GM19455 (cell line): ENCODE results near the gene RASL10A.

Source experiments
- ATAC-seq: cut with Tn5 transposase; IDR thresholded peaks from one replicate; pipeline ENCODE4 v1.9.1; 2021; ENCODE audit not compliant: unreplicated experiment

Gene RASL10A

DNA sequence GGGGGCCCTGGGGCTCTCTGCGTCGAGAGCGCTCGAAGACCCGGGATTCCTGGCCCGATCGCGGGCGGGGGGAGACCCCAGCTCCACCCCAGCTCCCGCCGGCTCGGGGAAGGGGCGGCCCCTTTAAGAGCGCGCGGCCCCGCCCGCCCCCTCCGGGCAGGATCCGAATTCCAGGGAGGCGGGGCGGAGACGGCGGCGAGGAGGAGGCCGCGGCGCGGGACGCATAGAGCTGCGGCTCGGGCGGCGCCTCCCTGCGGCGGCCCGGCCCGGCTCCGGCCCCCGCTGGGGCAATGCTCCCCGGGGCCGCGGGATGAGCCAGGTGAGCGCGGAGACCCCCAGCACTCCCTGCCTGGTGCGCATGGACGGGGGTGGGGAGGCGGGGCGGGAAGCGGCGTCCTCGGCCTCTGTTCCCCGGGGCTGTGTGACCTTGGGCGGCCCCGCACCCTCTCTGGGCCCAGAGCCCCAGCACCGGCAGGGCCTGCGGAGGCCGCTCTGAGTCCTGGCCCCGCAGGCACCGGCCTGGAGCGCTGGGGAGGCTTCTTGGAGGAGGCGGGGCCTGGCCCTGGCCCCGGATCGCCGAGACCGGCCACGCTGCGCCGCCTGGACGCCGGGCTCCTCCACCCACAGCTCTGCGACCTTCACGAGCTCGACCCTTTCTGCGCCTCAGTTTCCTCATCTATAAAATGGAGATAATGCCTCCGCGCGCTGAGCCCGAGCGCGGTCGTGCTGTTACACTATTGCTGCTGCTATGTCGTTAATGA is 8.5 kb downstream of the RASL10A start:
- no peak for ATAC-seq

DNA sequence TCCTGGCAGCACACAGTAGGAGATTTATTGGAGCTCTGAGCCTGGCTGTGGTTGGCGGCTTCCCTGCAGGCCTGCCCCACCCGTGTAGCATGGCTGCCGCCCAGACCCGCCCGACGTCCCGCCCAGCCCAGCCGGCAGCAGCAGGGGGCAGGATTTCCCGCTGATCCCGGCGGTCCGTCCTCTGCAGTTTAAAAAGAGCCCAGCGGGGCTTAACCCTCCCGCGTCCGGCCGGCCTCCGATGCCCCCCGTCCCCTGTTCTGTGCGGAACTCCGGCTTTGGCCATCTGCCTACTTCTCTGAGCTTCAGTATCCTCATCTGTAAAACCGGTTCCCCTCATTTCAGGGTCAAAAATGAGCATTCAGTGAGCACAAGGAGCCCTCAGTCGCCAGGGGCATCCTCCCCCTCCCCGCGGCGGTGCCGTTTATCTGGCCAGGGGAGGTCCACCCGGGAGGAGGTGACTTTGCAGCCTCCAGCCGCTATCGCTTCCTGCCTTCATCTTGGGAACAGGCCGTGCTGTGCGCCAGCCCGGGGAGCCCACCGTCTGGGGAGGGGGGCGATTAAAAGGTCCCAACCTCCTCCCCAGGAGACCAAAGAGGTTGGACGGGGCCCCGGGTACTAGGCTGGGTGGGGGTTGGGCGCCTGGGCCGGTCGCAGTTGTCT is 9.2 kb downstream of the RASL10A start, which contains the start of gene GAS2L1:
TSS of gene GAS2L1 (plus strand) at position 476 of the 660 bp plus-strand sequence. CDS start 1,456 bp downstream, outside the sequence.
- ATAC-seq = no peak

DNA sequence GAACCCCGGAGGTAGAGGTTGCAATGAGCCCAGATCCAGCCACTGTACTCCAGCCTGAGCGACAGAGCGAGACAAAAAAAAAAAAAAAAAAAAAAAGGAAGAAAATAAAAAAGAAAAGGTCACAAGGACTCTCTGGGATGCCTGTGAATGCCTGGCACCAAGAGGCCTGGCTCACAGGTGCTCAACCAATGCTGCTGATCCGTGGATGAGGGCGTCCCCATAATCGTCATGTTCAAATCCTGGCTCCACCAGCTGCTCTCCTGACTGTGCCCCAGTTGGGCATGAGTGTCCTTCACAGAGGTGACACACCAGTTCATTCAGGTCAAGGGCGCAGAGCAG is 9.7 kb downstream of the RASL10A start:
- ATAC-seq = no peak

DNA sequence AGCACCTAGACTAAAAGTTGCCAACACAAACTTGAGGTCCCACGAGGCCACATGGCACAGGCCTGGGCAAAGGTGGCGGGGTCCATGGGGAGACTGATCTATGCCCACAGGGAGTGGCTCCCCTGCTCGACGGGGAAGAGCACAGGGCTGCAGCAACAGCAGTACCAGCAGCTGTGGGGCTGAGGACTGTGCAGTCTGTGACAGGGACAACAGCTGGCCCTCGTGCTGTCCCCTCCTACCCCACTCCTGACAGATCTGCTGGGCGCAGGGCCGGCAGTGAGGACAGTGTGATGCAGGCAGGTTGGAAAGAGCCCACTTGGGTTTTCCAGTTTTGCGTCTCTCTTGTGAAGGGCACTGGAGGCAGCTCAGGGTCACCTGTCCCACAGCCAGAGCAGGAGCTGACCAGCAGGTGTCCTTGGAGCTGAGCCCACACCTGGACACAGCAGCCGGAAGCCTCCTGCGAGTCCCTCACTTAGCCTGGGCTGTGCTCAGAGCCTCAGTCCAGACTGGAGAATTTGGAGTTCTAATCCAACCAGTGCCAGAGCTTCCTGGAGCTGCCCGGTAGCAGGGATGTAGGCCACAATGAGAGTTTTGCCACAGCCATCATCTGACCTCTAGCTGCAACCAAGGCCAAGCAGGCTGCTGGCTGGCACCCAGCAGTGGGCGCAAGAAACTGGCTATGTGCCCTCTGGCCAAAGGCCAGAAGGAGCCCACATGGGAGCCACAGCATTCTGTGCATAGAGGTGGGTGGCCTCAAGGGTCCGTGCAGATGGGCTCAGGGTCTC is 12.6 kb downstream of the RASL10A start:
- no peak for ATAC-seq

DNA sequence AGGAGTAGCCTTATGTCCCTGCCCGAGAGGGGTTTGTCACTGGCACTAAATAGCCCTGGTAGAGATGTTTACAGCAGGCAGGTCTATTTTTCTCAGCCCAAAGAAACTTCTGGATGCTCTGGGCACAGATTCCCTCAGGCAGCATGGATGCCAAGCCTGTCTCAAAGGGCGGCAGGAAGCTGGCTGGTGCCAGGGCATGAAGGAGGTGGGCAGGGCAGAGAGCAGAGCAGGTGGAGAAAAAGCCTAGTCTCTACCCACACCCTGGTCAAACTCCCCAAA is 13.2 kb downstream of the RASL10A start:
- ATAC-seq = no peak

DNA sequence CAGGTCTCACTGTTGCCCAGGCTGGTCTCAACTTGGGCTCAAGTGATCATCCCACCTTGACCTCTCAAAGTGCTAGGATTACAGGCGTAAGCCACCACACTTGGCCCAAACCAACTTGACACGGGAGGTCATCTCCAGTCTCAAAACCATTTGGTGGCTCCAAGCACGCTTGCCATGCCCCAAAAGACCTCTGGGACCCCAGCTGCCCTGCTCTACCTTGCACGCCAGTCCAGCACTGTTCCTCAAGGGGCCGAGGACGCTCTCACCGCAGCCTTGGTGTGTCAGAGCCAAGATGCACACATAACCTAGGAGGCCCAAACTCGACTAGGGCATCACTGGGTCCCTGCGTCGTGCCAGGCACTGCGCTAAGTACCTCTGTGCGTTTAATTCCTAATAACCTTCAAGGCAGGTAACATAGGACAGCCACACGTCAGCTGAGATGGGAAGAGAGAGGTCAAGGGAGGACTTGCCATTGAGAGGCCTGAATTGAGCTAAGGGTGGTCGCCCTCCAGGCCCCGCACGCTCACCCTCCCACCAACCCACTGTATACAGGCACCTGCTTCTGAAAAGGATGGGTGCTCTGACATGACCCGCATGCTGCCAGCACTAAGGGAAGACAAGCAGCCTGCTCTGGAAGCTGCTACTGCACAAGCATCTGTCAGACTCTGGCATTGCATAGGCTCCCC is 13.6 kb downstream of the RASL10A start:
- ATAC-seq = no peak

DNA sequence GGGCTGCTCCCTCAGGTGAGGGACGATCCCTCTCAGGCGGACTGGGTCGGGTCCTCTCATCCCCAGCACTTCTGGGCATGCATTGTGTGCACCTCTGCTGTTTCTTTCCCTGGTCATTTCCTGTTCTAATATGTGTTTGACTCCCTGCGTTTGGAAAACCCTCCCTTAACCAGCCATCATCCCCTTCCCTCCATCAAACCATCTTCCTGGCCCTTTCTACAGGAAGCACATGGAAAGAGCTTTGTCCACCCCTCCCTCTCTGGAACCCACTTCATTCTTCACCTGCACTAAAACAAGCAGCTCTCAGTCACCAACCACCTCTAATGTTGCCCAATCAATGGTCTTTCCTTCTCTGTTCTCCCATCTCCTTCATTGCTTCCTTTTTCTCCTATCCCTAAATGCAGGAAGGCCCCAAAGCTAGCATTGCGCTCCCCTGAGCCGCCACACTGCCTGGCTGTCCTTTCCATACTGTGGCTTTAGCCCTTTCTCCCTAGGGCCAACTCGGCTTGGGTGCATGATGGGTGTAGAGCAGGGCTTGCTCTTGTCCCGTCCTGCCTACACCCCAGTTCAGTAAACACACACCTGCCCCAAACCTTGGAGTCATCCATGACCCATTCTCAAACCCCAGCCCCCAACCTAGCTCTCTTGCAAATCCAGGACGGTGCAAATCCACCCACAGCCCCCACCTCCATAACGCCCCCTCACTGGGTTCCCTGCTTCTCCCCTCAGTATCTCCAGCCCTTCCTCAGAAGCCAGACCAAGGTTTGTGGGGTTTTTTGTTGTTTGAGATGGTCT is 14.5 kb downstream of the RASL10A start:
- ATAC-seq = no peak

DNA sequence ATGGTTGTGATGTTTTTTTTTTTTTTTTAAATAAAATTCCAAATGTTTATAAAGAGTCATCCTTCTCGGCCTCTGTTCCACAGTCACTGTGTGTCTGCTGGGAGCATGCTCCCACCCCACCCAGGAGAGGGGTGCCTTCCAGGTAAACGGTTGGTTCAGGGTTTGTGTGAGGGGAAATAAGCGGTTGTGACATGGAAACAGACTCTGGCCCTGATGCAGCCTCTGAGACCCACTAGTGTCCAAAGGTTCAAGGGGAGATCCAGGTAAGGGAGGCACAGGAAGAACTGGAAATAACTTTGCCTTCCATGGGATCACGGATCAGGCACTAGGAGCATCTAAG is 15.1 kb downstream of the RASL10A start:
- no peak for ATAC-seq

DNA sequence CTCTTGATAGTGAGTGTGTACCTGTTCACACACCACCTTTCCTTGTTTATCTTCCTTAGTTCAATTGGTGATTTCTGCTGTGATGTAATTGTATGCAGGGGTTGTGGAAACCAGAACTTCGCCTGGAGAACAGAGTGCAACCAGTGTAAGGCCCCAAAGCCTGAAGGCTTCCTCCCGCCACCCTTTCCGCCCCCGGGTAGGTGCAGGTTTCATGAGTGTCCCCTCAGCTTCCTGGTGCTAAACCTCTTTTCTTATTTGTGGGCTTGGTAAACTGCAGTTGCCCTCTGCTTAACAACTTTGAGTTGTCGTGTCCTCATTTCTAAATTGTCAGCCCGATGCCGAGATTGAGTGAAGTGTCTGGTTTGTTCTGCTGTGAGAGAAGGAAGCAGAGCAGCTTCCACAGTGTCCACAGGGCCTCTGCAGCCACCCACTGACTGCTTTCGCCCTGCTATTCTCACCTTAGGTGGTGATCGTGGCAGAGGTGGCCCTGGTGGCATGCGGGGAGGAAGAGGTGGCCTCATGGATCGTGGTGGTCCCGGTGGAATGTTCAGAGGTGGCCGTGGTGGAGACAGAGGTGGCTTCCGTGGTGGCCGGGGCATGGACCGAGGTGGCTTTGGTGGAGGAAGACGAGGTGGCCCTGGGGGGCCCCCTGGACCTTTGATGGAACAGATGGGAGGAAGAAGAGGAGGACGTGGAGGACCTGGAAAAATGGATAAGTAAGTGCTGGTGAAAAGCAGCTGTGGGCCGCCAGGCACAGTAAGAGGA is 16.2 kb downstream of the RASL10A start:
- ATAC-seq = no peak

DNA sequence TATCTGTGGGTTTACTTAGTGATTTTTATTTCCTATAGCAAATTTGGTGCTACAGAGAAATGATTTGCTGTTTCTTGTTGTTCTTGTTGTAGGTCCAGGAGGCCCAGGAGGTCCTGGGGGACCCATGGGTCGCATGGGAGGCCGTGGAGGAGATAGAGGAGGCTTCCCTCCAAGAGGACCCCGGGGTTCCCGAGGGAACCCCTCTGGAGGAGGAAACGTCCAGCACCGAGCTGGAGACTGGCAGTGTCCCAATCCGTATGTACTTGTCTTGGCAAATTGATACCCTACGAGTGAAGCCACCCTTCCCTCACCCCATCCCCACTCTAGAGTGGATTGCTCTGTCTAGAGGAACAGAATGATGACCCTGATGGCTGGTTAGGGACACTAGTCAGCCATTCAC is 16.9 kb downstream of the RASL10A start:
- no peak for ATAC-seq

DNA sequence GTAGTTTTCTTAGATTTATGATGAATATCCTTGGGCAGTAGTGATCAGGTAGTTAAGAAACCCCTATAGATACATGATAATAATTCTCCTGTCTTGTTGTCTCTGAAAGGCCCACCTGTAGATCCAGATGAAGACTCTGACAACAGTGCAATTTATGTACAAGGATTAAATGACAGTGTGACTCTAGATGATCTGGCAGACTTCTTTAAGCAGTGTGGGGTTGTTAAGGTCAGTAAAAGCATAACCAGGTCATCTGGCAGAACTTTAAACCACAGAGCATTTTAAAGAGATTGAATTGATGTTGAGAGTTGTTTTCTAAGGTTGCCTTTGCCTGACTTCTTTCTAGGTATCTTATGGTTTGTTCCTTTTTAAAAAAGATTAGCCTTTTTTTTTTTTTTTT is 23.1 kb downstream of the RASL10A start:
- no peak for ATAC-seq

DNA sequence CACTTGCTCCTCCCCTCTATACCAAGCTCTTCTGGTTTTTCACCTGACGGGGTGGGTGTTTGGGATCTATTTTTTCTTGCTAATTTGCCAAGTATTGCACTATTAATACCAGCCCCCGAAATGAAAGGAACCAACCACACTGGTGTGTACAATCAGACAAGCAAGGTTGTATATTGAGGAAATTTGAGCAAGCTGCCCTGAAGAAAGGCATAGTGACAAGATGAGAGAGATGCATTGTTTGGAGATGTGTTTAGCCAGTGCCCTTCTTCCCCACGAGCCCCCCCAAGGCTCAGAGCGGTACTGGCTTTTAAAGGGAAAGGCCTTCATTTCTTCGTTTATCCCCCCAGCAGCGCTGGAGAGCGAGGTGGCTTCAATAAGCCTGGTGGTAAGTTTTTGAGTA is 24.3 kb downstream of the RASL10A start:
- no peak for ATAC-seq

DNA sequence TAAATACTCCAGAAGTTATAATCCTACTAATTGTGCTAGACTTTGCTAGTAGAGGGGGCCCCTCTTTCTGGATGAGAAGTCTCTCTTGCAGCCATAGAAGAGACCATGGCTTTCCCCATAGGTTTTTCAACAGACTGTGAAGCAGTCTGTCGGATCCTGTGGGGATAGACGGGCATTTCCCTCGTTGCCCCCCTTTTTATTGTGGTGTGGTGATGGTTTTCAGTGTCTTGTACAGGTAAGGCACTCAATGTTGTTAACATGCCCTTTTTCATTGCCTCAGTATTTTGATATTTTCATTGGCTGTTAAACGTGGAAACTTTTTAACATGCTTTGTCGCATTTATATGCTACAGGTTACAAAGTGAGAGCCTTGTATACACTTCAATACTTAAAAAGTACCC is 25.4 kb downstream of the RASL10A start:
- ATAC-seq = no peak

DNA sequence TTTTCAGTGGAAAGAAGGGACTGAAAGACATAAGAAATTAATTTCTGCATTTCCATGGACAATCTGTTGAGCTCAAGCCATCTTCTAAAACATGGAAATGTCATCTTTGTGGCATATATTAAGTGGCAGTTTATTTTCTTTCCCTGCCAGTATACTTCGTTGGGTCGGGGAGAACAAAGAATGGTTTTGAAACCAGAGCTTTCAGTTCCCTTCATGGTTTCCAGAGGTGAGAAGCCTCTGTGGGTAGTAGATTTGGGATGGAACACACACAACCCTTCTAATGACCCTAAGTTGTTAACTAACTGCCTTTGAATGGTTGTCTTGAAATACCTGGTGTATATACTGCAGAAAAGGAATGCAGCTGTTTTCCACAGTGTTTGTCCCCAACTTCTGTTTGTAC is 26.7 kb downstream of the RASL10A start:
- ATAC-seq = no peak

DNA sequence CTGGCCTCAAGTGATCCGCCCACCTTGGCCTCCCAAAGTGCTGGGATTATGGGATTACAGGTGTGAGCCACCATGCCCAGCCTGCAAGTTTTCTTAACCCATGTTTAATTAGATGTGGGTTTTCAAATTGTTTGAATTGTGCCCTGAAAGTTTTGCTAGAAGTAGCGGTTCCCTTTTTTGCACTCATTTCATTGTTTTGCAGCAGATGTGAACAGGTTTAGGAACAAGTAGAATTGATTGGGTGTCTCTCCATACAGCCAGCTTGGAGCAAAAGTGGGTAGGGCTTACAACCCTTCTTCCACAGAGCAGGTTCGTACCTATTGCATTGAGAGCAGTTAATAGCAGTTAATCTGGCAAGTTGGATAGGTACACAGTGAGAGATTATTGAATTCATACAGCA is 31.3 kb downstream of the RASL10A start:
- ATAC-seq = no peak

DNA sequence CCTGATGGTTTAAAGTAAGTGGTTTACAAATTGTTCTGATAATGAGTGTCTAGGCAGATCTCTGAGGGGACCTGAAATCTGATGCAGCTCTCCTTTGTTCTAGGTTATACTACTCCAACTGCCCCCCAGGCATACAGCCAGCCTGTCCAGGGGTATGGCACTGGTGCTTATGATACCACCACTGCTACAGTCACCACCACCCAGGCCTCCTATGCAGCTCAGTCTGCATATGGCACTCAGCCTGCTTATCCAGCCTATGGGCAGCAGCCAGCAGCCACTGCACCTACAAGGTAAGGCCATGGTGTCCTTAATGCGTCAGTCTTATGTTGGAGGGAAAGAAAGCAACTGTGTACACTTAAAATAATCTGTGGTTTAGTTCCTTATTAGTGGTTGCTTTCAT is 37.6 kb downstream of the RASL10A start:
- no peak for ATAC-seq

DNA sequence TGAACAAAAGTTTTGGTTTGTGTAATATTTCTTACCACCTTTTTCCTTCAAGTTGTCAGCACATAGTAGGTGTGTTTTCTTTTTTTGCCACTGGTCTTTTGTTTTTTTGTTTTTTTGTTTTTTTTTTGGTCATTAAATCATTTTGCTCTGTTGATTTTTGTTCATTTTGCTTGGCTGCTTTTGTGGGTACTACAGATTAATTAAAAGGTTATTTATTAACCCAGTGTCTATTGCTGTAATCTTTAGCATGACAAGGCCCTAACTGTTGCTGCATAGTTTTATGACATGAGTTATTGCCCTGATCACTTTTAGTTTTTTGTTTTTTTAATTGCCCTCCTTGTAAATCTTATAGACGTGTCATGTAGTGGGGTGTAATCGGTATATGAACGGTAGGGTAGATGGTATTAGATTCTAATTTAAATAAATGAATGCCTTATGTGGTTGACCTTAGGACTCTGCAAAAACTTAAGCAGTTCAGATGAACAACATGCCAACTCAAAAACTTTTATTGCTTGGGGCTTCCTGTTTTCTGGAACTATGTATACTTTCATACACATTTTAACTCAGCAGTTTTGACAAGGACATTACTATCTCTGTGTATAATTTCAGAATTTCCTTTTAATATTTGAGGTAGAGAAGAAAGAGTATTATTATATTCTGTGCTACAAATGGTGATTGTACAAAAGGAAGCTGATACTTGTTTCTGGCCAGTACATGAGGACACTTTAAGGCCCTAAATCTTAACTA is 39.5 kb downstream of the RASL10A start:
- ATAC-seq = no peak

DNA sequence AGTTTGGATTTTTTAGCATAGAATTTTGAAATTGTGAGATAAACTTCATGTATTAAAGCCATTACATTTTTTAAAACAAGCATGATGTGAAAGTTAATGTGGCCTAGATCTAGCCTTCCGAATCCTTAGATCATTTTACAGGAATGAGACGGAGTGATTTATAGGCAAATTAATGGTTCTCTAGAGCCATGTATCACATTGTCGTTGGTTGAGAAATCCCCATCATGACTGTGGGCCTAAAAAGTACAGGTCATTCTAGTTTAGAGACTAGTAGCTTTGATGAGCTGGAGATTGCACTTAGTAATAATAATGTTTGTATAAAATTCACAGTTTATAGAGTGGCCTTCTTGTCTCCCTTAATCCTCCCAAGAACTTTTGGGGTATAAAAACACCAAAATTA is 40.3 kb downstream of the RASL10A start:
- no peak for ATAC-seq

DNA sequence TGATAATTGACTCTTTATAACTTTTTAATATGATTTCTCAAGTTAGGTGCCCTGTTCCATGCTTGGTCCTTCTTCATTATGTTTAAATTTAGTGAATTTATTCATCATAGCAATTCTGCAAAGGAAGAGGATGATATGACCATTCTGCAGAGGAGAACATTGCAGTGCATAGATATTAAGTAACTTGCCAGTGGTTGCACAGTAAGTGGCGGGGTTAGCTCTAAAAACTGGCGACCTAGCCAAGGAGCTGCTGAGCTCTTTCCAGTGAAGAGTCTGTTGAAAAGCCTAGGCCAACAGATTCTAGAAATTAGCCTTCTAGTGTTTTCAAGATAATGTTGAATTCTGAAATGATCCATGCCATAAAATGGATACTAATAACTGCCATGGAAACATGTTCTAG is 42.9 kb downstream of the RASL10A start:
- no peak for ATAC-seq
